Cardiac muscle cell (in vitro differentiated cells and primary cell): ENCODE results near the gene LLPH. TPM values are rescaled to one million over a fixed set of nuclear protein-coding genes. Genes with fewer than 3 reads are reported as not detected.

ENCODE experiments used
- DNase-seq, 2 donors: peaks; one replicate each; pipeline versions ENCODE4 v3.0.0 to v3.0.0-alpha.2; 2010 to 2017; ENCODE audit warnings: low read depth in 1 of 2, low spot score in 1 of 2
- H3K27ac ChIP-seq: fragments of 200-600 bp; sonication (generic); 2 replicates; pipeline ENCODE4 v1.5.1; 2016
- H3K27me3 ChIP-seq: fragments of 200-600 bp; sonication (generic); 2 replicates; pipeline ENCODE4 v1.6.0; 2016; ENCODE audit warnings: control low read depth
- H3K36me3 ChIP-seq: fragments of 200-600 bp; sonication (generic); 2 replicates; pipeline ENCODE4 v1.5.1; 2016; ENCODE audit warnings: control low read depth
- H3K4me1 ChIP-seq: fragments of 200-600 bp; sonication (generic); 2 replicates; pipeline ENCODE4 v1.8.1; 2017; ENCODE audit warnings: low read depth, mild to moderate bottlenecking, mixed run types
- H3K4me3 ChIP-seq: fragments of 200-600 bp; sonication (generic); 2 replicates; pipeline ENCODE4 v1.5.1; 2016; ENCODE audit warnings: mild to moderate bottlenecking
- H3K9me3 ChIP-seq: fragments of 200-600 bp; sonication (generic); 2 replicates; pipeline ENCODE4 v1.5.1; 2017; ENCODE audit warnings: low read depth, mild to moderate bottlenecking, control low read depth
- polyA plus RNA-seq: library from polyadenylated mRNA; unstranded; fragments of >200 nt; fragmentation: Nextera tagmentation; extraction: Ambion mirVana; gene quantifications from 2 replicates; pipeline ENCODE4 v1.2.1, GENCODE V29; 2016
- total RNA-seq: library from RNA; depleted of rRNA; stranded (reverse); fragments of >200 nt; gene quantifications from 2 replicates; pipeline ENCODE4 v1.2.3, GENCODE V29; 2016
- TF ChIP-seq, protein P1 (sequence below): IDR thresholded peaks from 2 replicates; pipeline ENCODE4 v1.5.1; 2012; ENCODE audit warnings: low read depth, mild to moderate bottlenecking, low read length

The LLPH gene
- total and polyA plus RNA-seq, 2 experiments from 2014 or later, result 3.9 to 41.6 TPM

DNA sequence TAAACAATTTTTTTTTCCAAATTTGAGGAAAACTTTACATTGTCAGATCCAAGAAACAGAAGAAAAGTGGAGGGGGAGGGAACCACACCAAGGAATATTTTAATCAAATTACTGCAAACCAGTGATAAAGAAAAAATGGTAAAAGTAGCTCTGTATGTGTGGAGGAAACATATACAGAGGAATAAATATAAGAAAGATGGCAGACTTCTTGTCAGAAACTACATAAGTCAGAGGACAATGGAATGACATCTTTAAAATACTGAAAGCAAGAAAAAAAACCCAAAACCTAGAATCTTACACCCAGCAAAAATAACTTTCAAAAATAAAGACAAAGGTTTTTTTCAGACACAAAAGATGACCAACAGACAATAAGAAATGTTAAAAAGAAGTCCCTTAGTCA lies 10.2 kb upstream of the LLPH start:
- no peak overlapping the region for H3K4me3 ChIP-seq
- DNase-seq, result no peak
- no peaks in the 10 kb centered on the region for H3K4me1 ChIP-seq
- no peaks in the 10 kb centered on the region for H3K9me3 ChIP-seq
- peaks cover 9% of the 10 kb centered on the region for H3K36me3 ChIP-seq
- no peak overlapping the region for H3K27ac ChIP-seq
- TF ChIP-seq, protein P1, sequence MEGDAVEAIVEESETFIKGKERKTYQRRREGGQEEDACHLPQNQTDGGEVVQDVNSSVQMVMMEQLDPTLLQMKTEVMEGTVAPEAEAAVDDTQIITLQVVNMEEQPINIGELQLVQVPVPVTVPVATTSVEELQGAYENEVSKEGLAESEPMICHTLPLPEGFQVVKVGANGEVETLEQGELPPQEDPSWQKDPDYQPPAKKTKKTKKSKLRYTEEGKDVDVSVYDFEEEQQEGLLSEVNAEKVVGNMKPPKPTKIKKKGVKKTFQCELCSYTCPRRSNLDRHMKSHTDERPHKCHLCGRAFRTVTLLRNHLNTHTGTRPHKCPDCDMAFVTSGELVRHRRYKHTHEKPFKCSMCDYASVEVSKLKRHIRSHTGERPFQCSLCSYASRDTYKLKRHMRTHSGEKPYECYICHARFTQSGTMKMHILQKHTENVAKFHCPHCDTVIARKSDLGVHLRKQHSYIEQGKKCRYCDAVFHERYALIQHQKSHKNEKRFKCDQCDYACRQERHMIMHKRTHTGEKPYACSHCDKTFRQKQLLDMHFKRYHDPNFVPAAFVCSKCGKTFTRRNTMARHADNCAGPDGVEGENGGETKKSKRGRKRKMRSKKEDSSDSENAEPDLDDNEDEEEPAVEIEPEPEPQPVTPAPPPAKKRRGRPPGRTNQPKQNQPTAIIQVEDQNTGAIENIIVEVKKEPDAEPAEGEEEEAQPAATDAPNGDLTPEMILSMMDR, result no peak
- no peaks in the 10 kb centered on the region for H3K27me3 ChIP-seq

DNA sequence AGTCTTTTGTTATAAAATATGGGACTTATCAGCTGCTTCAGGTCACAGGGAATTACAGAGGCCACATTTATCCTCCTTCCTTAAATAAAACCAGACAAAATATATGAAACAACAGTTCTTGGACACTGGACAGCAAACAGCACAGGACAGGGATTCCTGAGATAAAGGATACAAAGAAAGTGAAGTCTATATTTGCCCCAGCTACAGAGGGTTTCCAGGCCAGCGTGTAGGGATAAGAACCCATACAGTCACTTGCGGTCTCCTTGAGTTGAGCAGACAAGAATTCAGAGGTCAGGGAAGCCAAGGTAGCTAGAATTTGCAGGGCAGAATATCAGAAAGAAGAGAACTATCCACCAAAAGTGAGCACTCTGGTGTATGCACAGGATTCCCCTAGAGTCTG lies 8.8 kb upstream of the LLPH start:
- TF ChIP-seq, protein P1, result no peak
- peaks cover 9% of the 10 kb centered on the region for H3K36me3 ChIP-seq
- DNase-seq, result no peak

GRCh38 chr12:66137937-66138336 lies 7.4 kb upstream of the LLPH start:
- Histone ChIP-seq H3K9me3 (no peaks in the 10 kb centered on the region), H3K27ac (no peak overlapping the region), H3K4me3 (no peak overlapping the region), H3K36me3 (peaks cover 9% of the 10 kb centered on the region), H3K27me3 (no peaks in the 10 kb centered on the region), H3K4me1 (peaks cover under 1% of the 10 kb centered on the region)
- no peak for DNase-seq
- TF ChIP-seq, protein P1, result no peak

More for the DNA sequence above, 8.8 kb upstream of the LLPH start:
- H3K27ac ChIP-seq, result peak overlapping the region; percentile 9
- no peaks in the 10 kb centered on the region for H3K9me3 ChIP-seq
- no peak overlapping the region for H3K4me3 ChIP-seq
- H3K4me1 ChIP-seq, result no peaks in the 10 kb centered on the region
- no peaks in the 10 kb centered on the region for H3K27me3 ChIP-seq

DNA sequence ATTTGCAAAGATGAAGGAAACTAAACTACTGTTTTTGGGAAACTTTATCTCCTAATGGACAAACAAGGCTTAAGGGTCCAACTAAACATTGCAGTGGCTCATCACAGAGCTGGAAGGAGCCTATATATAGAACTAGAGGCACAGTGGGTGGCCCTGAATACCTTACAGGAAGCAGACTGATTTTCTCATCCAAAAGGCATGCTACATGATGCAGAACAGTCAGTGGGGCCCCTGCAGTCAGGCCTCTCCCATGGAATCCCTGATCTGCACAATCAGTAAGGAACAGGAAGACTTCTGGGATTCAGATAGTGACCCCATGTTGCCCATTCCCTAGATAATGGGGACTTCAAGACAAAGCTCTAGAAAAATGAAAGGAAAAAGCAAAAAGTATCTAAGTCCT lies 1.9 kb upstream of the LLPH start:
- H3K27ac ChIP-seq, result peak overlapping the region; percentile 85
- H3K27me3 ChIP-seq, result no peaks in the 10 kb centered on the region
- H3K4me3 ChIP-seq, result no peak overlapping the region
- no peaks in the 10 kb centered on the region for H3K9me3 ChIP-seq
- DNase-seq, result peak; percentile 65 to 77
- TF ChIP-seq, protein P1, result no peak
- peaks cover 21% of the 10 kb centered on the region for H3K4me1 ChIP-seq
- H3K36me3 ChIP-seq, result peaks cover 13% of the 10 kb centered on the region

DNA sequence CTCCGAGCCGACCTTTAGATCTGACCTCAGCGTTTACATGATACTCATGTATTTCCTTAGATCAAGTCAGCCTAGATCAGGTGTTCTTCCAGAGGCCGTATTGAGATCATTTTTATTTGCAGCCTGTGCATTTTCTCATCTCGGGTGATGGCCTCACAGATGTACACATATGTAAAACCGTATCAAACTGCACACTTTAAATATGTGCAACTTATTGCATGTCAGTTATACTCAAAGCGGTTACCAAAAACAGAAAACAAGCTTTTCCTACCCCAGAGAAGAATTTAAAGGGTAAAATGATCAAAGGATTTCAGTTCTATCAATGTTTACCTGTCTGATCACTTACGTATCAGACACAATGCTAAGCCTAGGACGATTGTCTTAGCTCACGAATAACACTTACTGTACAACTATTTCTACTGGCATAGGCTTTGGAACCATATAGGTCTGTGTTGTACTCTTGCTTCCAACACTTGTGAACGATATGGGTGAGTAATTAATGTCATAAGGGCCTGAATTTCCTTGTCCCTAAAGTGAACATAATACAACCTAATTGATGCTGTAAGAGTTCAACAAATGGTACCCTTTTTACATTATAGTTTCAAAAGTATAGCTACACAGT lies 628 bp upstream of the LLPH start:
- Histone ChIP-seq H3K4me1 (peaks cover 21% of the 10 kb centered on the region), H3K27ac (peak overlapping the region; percentile 69), H3K4me3 (peak overlapping the region; percentile 82), H3K36me3 (peaks cover 15% of the 10 kb centered on the region), H3K9me3 (no peaks in the 10 kb centered on the region), H3K27me3 (no peaks in the 10 kb centered on the region)
- TF ChIP-seq, protein P1, result no peak
- no peak for DNase-seq
